Activated CD4-positive, CD25-positive, alpha-beta regulatory T cell treated with anti-CD3 and anti-CD28 coated beads, Interleukin-2, amount 50 U/mL, for 72 hours (primary cell): Measurements from ENCODE around the gene ZBTB20.

ENCODE experiments used
- DNase-seq: peaks from one replicate; pipeline ENCODE4 v3.0.0; 2021

ZBTB20 gene

GRCh38 chr3:114558271-114558670 is 588.8 kb downstream of the ZBTB20 start:
- DNase-seq: no peak

DNA sequence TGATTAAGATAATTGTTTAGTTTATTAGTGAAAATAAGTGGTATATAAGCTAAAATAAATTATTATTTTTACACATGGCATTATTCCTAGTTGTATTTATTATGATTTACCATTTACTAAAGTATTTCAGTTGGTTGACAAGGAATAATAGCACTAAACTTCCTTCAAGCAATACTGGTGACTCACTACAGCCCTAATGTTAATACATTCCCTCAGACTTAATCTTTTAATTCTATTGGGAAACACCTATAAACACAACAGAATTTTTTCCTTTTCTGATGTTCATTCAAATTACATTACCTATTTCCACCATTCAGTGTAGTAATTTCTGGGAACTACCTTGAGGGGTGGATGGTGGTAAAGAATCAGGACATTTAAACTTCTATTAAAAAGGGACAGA is 589.3 kb downstream of the ZBTB20 start:
- DNase-seq: no peak

- no peak for DNase-seq
Measured at GRCh38 chr3:114556657-114557213, 590.4 kb downstream of the ZBTB20 start.

GRCh38 chr3:114554731-114555130 is 592.4 kb downstream of the ZBTB20 start:
- DNase-seq: no peak

DNA sequence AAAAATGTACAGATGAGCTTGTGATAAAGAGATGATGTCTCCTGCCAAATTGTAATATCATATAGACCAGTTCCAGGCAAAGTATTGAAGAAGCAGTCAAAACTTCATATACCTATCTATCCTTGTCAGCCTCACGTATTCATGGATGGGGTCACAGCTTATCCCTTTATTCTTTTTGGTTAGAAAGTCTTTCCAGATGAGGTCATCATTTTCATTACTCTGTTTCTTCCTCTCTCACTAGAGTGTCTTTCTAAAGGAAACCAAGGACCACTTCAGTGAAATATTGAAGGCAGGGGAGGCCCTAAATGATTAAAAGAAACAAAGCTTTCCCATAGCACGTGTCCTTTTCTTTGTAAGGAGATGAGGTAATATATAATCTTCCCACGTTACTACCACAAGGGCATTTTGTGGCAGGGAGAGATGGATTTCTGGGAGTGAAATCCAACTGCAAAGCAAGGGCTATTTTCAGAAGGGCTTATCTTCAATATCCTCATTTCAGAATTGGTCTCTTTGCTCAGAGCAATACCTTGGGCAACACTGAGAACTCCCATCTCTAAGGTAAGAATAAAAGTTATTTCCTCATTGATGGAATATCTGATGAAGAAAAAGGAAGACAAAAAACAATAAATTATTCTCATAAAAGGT is 593.0 kb downstream of the ZBTB20 start:
- DNase-seq: no peak

DNA sequence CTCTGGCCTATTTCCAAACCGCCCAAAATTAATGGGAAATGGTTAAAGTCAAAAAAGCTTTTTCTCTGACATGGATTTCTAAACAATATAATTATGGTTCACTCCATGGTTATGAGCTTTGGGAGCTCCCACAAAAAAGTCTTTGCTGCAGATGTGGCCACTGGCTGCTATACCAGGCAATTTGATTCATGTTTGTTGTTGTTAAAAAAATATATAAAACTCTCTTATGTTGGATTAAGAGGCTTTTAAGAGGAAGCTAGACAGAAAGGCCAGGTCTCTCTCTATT is 594.6 kb downstream of the ZBTB20 start:
- no peak for DNase-seq

GRCh38 chr3:114551770-114552526 is 595.1 kb downstream of the ZBTB20 start:
- no peak for DNase-seq

- DNase-seq: no peak
Measured at GRCh38 chr3:114550165-114550564, 596.9 kb downstream of the ZBTB20 start.

DNA sequence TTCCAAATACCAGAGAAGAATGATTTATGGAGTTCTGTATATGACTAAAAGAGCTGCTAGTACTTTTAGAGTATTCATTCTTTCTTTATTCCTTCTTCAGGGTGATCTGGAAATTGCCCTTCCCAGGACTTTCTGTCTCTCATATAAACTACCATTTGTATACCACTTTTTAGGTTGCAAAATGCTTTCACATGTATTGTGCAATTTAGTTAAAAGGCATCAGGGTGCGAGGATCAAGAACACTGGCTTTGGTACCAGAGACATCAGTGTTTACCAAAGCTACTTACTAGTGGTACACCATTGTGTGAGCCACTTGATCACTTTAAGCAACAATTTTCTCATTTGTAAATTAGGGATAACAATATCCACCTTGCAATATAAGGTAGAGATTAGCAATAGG is 601.9 kb downstream of the ZBTB20 start:
- no peak for DNase-seq

DNA sequence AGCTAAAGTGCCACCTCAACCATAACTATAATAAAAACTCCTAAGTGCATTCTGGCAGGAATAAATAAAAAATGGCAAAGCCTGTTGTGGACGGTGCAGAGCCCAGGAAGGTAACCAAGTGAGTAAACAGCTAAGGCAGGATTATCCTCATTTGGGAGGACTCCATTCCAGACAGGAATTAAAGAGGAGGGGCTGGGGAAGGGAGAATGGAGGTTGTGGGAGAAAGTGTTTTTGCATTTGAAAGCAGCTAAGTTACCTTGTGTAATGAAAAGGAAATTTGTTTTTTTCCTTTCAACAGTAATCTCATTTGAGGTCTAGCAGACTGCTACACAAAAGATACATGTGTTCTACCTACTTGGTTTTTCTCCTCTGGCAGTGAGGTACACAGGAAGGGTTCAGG is 604.7 kb downstream of the ZBTB20 start:
- no peak for DNase-seq

DNA sequence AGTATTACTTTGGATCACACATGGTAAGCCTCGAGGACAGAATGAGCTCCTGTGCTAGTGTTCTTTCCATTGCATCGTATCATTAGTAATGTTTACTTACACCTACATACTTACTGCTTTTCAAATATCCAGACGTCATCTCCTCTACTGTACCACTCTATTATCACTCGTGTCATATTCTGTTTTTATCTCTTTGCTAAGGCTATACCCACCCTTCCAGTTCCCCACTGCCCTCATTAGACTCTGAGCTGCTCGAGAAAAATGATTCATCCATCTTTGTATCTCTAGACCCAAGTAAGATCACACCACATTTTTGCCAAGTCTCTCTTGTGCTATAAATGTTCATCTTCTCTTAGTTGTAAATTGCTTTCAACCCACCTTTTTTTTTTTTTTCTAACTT is 607.6 kb downstream of the ZBTB20 start:
- no peak for DNase-seq

DNA sequence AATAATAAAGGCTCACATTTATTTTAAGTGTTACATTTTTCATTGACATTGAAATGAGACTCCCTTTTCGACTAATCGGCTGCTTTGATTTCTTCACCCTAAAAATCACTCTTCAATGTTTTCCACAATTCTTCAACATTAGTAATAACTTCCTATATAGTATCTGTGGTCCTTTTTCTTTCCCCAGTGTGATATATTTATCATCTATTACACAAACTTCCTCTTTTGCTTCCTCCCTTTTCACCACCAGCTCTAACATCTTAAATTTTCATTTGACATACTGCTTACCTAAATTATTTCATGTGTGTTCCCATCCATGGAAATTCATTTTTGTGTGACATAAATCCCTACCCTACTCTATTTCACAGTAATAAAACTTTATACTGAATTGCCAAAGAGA is 608.9 kb downstream of the ZBTB20 start:
- no peak for DNase-seq

GRCh38 chr3:114528517-114528916 is 618.6 kb downstream of the ZBTB20 start:
- DNase-seq: no peak

- no peak for DNase-seq
Measured at GRCh38 chr3:114527036-114527644, 619.9 kb downstream of the ZBTB20 start.

- DNase-seq: no peak
Measured at GRCh38 chr3:114525278-114525677, 621.8 kb downstream of the ZBTB20 start.

GRCh38 chr3:114519415-114519814 is 627.7 kb downstream of the ZBTB20 start:
- DNase-seq: no peak

DNA sequence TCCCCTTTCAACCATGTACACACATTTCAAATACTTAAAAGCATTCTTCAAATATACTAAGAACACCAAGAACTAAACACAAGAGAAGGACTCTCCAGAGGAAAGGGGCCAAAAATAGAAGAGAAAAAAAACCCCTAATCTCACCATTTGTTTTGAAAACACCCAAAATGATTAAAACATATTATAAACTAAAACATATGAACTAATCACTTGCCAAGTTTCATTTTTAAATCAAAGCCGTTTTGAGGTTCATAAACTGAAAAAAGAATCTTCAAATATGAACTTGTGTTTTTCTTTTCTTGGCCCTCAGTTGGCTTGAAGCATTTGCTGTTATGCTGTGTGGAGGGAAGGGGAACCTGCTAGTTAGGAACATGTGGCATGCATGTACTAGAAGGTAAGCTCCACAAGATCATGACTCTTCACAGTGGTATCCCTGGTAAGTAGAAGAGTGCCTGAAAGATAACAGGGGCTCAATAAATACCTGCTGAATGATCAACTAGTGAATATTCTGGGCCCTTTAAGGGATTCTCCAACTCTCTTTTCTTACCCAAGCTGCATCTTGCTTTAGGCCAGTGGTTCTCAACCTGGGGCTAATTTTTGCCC is 628.8 kb downstream of the ZBTB20 start:
- no peak for DNase-seq

- no peak for DNase-seq
Measured at GRCh38 chr3:114510201-114510600, 636.9 kb downstream of the ZBTB20 start.

- DNase-seq: no peak
Measured at GRCh38 chr3:114509756-114510155, 637.3 kb downstream of the ZBTB20 start.

GRCh38 chr3:114508976-114509375 is 638.1 kb downstream of the ZBTB20 start:
- no peak for DNase-seq

GRCh38 chr3:114508208-114508607 is 638.9 kb downstream of the ZBTB20 start:
- no peak for DNase-seq

DNA sequence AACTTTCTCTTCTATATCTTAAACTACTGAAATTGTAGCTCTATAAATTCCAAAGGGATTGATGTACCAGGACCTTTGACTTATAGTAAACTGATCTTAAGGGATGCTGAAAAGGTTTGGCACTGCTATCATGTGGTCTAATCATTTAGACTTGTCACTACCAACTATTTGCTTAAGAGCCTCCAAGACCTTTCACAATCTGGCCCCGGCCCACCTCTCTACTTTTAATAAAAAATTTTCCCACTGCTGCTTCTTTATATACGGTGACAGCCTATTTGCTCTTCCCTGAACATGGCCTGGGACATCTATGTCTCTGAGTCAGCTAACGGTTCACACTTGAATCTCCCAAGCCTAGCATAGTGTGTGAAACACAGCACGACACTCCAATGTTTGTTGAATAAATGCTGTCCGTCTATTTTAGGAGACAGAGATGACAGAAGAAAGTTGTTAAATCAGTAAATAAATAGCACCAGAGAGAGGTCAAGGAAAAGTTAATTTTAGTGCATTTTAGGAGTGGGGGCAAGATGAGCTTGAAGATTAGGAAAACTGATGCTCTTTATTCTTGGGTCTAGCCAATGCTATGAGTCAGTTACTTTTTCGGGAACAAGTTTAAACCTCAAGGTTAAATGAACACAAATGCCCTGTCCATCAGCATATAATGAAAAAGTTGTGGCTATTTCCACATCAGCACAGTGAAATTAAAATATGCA is 640.3 kb downstream of the ZBTB20 start:
- no peak for DNase-seq
